Measurements from ENCODE around the gene C19orf12.
"Not testable (repeated sequence)": the region's sequence is repeated elsewhere in the genome, so short reads cannot be mapped to it uniquely, and the experiment has no call there.

The C19orf12 gene

GRCh38 chr19:29675120-29675649 is 39.9 kb downstream of the C19orf12 start:
- no peak for DNase-seq

GRCh38 chr19:29674374-29675119 is 40.5 kb downstream of the C19orf12 start:
- DNase-seq: no peak

GRCh38 chr19:29673451-29674371 is 41.4 kb downstream of the C19orf12 start:
- no peak for DNase-seq

GRCh38 chr19:29672933-29673336 is 42.1 kb downstream of the C19orf12 start:
- DNase-seq: no peak

GRCh38 chr19:29672319-29672932 is 42.6 kb downstream of the C19orf12 start:
- no peak for DNase-seq

- DNase-seq: peak; percentile 93
Measured at GRCh38 chr19:29671393-29672160, 43.5 kb downstream of the C19orf12 start.

GRCh38 chr19:29671026-29671392 is 44.1 kb downstream of the C19orf12 start:
- not testable (repeated sequence) for DNase-seq

GRCh38 chr19:29670255-29670654 is 44.8 kb downstream of the C19orf12 start:
- DNase-seq: no peak

- DNase-seq: no peak
Measured at GRCh38 chr19:29668746-29669609, 46.1 kb downstream of the C19orf12 start.

- no peak for DNase-seq
Measured at GRCh38 chr19:29667901-29668341, 47.1 kb downstream of the C19orf12 start.

- DNase-seq: no peak
Measured at GRCh38 chr19:29667387-29667783, 47.7 kb downstream of the C19orf12 start.

GRCh38 chr19:29666578-29667386 is 48.3 kb downstream of the C19orf12 start:
- no peak for DNase-seq

GRCh38 chr19:29665826-29666577 is 49.1 kb downstream of the C19orf12 start:
- no peak for DNase-seq

- peak; percentile 28 for DNase-seq
Measured at GRCh38 chr19:29665215-29665825, 49.7 kb downstream of the C19orf12 start, which contains the start of gene PLEKHF1. PLEKHF1 (plus strand) TSS chr19:29665461; CDS start chr19:29673840, 8,379 bp downstream.

GRCh38 chr19:29664753-29665214 is 50.3 kb downstream of the C19orf12 start:
- no peak for DNase-seq

GRCh38 chr19:29663861-29664752 is 51.0 kb downstream of the C19orf12 start:
- no peak for DNase-seq

GRCh38 chr19:29662604-29663404 is 52.3 kb downstream of the C19orf12 start:
- peak; percentile 63 for DNase-seq
